ENCODE data around the gene PLEKHA1.

Gene PLEKHA1

DNA sequence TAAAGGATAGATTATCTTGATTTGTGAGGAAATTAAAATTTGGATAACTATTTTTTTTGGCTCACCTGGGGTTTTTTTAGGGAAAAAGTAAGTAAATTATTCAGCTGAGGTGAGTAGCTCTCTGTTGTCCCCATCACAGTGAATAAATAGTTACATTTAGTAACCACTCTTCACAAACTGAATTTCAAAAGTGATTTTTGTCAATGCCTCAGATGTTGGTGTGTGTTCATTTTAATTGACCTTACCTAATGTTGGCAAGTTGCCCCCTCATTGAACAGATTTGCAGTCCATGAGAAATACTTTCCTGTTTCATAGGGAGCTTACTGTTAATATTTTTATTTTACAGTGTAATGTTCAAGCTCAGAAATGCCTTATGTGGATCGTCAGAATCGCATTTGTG lies 18.3 kb downstream of the PLEKHA1 start:
- TF ChIP-seq SIN3A (IDR thresholded peaks at IDR 0.05; ENCODE audit: borderline replicate concordance, insufficient read depth, low read length) (no peak), POLR2AphosphoS5 (IDR thresholded peaks at IDR 0.05; ENCODE audit: low read depth, low read length) (no peak), TAF1 (IDR thresholded peaks at IDR 0.05; ENCODE audit: borderline replicate concordance, insufficient read depth, low read length) (no peak), FOXP2 (optimal IDR thresholded peaks at IDR 0.05; ENCODE audit: borderline replicate concordance, extremely low read depth, extremely low read length, insufficient read depth) (no peak)
- TF ChIP-seq, protein P1, sequence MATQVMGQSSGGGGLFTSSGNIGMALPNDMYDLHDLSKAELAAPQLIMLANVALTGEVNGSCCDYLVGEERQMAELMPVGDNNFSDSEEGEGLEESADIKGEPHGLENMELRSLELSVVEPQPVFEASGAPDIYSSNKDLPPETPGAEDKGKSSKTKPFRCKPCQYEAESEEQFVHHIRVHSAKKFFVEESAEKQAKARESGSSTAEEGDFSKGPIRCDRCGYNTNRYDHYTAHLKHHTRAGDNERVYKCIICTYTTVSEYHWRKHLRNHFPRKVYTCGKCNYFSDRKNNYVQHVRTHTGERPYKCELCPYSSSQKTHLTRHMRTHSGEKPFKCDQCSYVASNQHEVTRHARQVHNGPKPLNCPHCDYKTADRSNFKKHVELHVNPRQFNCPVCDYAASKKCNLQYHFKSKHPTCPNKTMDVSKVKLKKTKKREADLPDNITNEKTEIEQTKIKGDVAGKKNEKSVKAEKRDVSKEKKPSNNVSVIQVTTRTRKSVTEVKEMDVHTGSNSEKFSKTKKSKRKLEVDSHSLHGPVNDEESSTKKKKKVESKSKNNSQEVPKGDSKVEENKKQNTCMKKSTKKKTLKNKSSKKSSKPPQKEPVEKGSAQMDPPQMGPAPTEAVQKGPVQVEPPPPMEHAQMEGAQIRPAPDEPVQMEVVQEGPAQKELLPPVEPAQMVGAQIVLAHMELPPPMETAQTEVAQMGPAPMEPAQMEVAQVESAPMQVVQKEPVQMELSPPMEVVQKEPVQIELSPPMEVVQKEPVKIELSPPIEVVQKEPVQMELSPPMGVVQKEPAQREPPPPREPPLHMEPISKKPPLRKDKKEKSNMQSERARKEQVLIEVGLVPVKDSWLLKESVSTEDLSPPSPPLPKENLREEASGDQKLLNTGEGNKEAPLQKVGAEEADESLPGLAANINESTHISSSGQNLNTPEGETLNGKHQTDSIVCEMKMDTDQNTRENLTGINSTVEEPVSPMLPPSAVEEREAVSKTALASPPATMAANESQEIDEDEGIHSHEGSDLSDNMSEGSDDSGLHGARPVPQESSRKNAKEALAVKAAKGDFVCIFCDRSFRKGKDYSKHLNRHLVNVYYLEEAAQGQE (IDR thresholded peaks at IDR 0.05; ENCODE audit: insufficient read depth in 1 of 2, low read depth in 2 of 2, low read length in 2 of 2) = no peak

DNA sequence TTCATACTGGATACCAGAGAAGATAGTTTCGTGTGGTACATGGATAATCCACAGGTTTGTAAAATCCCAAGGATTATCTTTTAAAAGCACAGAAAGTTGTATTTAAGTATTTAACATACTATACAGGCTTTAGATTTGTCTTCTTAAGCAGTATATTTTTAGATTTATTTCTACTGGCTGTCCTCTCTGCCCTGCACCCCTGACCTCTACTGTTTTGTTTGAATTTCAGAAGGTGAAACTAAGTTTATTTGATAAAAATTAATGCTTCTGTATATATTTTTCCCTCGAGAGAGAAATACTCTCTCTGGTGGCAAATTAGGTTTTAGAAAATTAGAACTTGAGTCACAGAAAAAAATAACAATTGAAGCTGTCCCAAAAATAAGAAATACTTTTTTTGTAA lies 18.8 kb downstream of the PLEKHA1 start:
- TF ChIP-seq POLR2AphosphoS5 (IDR thresholded peaks at IDR 0.05; ENCODE audit: low read depth, low read length) (no peak), SIN3A (IDR thresholded peaks at IDR 0.05; ENCODE audit: borderline replicate concordance, insufficient read depth, low read length) (no peak), FOXP2 (optimal IDR thresholded peaks at IDR 0.05; ENCODE audit: borderline replicate concordance, extremely low read depth, extremely low read length, insufficient read depth) (no peak)
- TF ChIP-seq, protein P1 (IDR thresholded peaks at IDR 0.05; ENCODE audit: insufficient read depth in 1 of 2, low read depth in 2 of 2, low read length in 2 of 2) = no peak

DNA sequence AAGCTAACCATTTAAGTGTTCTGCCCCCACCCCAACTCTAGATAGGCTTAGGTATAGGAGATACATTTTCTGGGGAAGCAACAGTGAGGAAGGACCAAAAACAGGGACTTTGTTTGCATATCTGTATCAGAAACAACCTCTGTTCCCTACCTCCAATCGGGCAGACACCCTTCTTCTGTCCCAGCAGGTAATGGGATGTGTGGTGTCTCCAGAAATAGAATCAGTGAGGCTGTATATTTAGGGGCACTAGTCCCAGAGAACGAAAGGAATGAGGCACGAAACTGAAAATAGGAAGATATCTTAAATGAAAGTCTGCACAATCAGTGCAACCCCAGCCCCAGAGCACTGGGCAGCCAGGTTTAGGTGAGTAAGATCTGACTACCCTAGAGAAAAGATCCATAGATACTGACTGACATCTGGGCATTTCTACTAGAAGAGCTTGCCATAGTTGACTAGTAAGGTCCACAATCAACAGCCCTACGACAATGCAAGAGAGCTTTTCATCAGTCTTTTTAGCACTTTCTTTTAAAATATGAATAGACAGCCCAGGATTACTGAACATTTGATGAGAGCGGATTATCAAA lies 28.1 kb downstream of the PLEKHA1 start:
- TF ChIP-seq TAF1 (IDR thresholded peaks at IDR 0.05; ENCODE audit: borderline replicate concordance, insufficient read depth, low read length) (no peak), POLR2AphosphoS5 (IDR thresholded peaks at IDR 0.05; ENCODE audit: low read depth, low read length) (no peak), SIN3A (IDR thresholded peaks at IDR 0.05; ENCODE audit: borderline replicate concordance, insufficient read depth, low read length) (no peak), FOXP2 (optimal IDR thresholded peaks at IDR 0.05; ENCODE audit: borderline replicate concordance, extremely low read depth, extremely low read length, insufficient read depth) (no peak)
- TF ChIP-seq, protein P1 (IDR thresholded peaks at IDR 0.05; ENCODE audit: insufficient read depth in 1 of 2, low read depth in 2 of 2, low read length in 2 of 2) = no peak

DNA sequence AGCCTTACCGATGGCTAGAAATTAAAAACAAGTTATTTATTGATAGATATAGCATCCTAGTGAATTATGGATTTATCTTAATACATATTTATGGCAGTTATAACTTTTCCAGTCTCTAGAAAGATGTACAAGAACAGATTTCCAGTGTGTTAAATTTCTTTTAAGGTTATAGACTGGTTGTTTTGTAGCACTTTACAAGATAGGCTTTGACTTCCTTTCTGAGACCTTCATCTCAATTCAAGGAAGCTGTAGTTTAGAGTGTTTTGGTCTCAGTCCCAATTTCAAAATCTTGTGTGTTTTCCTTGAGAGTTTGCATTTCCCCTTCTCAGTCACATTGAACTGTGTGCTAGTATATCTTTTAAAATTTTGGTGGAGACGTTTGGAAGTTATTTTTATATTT lies 30.1 kb downstream of the PLEKHA1 start:
- TF ChIP-seq FOXP2 (optimal IDR thresholded peaks at IDR 0.05; ENCODE audit: borderline replicate concordance, extremely low read depth, extremely low read length, insufficient read depth) = no peak
- TF ChIP-seq, protein P1 (IDR thresholded peaks at IDR 0.05; ENCODE audit: insufficient read depth in 1 of 2, low read depth in 2 of 2, low read length in 2 of 2) = no peak
- no peak for TF ChIP-seq TAF1 (IDR thresholded peaks at IDR 0.05; ENCODE audit: borderline replicate concordance, insufficient read depth, low read length)
- TF ChIP-seq POLR2AphosphoS5 (IDR thresholded peaks at IDR 0.05; ENCODE audit: low read depth, low read length) = no peak
- TF ChIP-seq SIN3A (IDR thresholded peaks at IDR 0.05; ENCODE audit: borderline replicate concordance, insufficient read depth, low read length) = no peak

Data from PFSK-1 (cell line).